Right atrium auricular region (tissue), 2 donors: Measurements from ENCODE around the gene CMSS1. TPM values are rescaled to one million over a fixed set of nuclear protein-coding genes. Genes with fewer than 3 reads are reported as not detected.

Experiments used
- DNase-seq: peaks from one replicate; pipeline ENCODE4 v3.0.0-alpha.2; 2019; ENCODE audit warnings: low spot score
- H3K27ac ChIP-seq, 2 donors: fragments of 200-600 bp; sonication (generic); 1 replicate in 1 of 2; 2 replicates in 1 of 2; pipeline ENCODE4 v1.5.1; 2016 to 2019
- H3K27me3 ChIP-seq, 2 donors: fragments of 200-600 bp; sonication (generic); one replicate each; pipeline versions ENCODE4 v1.5.1 to v1.6.0; 2017 to 2019
- H3K36me3 ChIP-seq: fragments of 200-600 bp; sonication (generic); one replicate; pipeline ENCODE4 v1.5.1; 2016
- H3K4me1 ChIP-seq, 2 donors: fragments of 200-600 bp; sonication (generic); one replicate each; pipeline versions ENCODE4 v1.5.1 to v1.6.0; 2017 to 2019
- H3K4me3 ChIP-seq, 2 donors: fragments of 200-600 bp; sonication (generic); 1 replicate in 1 of 2; 2 replicates in 1 of 2; pipeline ENCODE4 v1.5.1; 2017 to 2019; ENCODE audit warnings: mild to moderate bottlenecking in 1 of 2, moderate library complexity in 1 of 2
- H3K9me3 ChIP-seq, 2 donors: fragments of 200-600 bp; sonication (generic); one replicate each; pipeline ENCODE4 v1.5.1; 2019
- CTCF ChIP-seq, 2 donors: fragments of 200-600 bp; sonication (generic); IDR thresholded peaks; one replicate each; pipeline ENCODE4 v1.5.1; 2019; ENCODE audit warnings: antibody characterized with exemption in 2 of 2
- total RNA-seq, 2 donors: library from RNA; depleted of rRNA; stranded (reverse); fragments of >200 nt; gene quantifications; one replicate each; pipeline ENCODE4 v1.1.0, GENCODE V29; 2016

Gene CMSS1
- 10 to 100 TPM in 1 of 2 donors, 1 to 10 TPM in 1; 5.7 to 17.7 TPM for total RNA-seq

DNA sequence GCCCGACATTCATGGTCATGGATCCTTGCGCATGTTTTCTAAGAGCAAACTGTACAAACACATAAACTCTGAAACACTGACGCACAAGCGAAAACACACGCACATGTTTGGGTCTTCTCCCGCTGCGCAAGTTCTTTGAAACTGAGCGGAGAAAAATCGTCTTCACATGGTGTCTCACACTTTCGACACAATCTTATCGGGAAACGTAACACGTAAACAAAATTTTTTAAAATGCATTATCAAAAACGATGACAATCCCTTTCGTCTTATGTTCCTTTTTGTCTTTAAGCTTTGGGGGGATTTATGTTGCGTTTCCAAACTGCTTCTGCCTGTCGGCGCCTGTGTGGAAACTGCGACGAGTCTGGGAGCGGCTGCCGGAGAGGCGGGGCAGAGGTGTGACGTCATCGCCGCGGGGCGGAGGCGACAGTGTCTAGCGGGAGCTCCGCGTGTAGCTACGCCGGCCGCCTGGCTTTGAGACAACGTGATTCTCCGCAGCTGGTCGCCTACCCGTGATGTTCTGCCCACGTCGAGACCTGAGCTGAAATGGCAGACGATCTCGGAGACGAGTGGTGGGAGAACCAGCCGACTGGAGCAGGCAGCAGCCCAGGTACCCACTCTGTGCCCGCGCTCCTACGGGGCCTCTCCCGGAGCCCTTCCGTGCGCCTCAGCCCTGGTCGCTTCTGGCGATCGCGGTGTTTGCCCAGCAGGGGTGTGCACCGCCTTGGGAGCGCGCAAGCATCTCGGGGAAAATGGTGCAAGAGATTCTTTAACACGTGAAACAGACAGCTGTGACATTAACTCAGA lies at the start of gene CMSS1:
Gene CMSS1 (plus strand): TSS at position 426 of the 804 bp plus-strand sequence.
- peak in 1 of 2 donors; percentile 44 for TF ChIP-seq CTCF (IDR thresholded peaks at IDR 0.05)
- peaks cover 0 to 18% of the 10 kb centered on the region in 2 donors for H3K4me1 ChIP-seq
- no peaks in the 10 kb centered on the region for H3K36me3 ChIP-seq
- peak within 1 kb of the TSS; percentile 64 to 80 for H3K4me3 ChIP-seq
- DNase-seq: peak; percentile 94
- peak within 1 kb of the TSS; percentile 88 to 90 for H3K27ac ChIP-seq
- no peaks in the 10 kb centered on the region for H3K27me3 ChIP-seq
- H3K9me3 ChIP-seq: no peaks in the 10 kb centered on the region

GRCh38 chr3:99768126-99768525 lies 49.5 kb upstream of the CMSS1 start:
- no peaks in the 10 kb centered on the region for H3K36me3 ChIP-seq
- DNase-seq: no peak
- H3K9me3 ChIP-seq: no peaks in the 10 kb centered on the region
- no peak overlapping the region for H3K4me3 ChIP-seq
- H3K27me3 ChIP-seq: no peaks in the 10 kb centered on the region
- peaks cover 0 to 4% of the 10 kb centered on the region in 2 donors for H3K4me1 ChIP-seq
- no peak overlapping the region for H3K27ac ChIP-seq
- no peak for TF ChIP-seq CTCF (IDR thresholded peaks at IDR 0.05)

DNA sequence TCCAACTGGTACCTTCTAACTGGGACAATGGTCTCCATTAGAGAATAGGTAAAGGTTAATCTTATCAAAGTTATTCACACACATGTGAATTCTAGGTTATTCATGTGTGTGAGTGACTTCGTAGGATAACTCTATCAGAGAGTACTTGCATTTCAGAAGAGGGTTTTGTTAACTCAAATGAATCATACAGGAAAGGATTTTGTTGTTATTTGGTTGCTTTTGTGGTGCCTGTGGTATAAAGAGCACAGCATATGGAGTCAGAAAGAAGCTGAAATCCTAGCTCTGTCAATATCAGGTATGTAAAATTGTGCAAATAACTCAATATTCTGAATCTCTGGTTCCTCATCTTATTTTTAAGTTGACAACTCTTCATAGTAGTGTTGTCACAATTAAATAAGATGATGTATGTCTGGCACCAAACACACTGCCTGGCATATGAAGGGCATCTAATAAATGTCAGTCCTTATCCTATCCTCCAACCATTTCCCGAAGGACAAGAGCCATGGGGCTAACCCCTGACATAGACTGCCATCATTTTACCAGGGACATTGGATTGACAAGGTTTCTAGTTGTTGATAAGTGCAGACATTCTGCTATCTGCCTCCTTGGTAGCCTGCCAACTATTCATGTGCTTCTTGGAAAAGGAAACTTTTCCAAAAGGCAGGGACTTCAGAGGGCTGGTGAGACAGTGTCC lies 48.7 kb upstream of the CMSS1 start:
- Histone ChIP-seq H3K4me1 (peaks cover 0 to 5% of the 10 kb centered on the region in 2 donors), H3K9me3 (no peaks in the 10 kb centered on the region), H3K4me3 (no peak overlapping the region), H3K27me3 (no peaks in the 10 kb centered on the region), H3K36me3 (no peaks in the 10 kb centered on the region), H3K27ac (no peak overlapping the region)
- TF ChIP-seq CTCF (IDR thresholded peaks at IDR 0.05): no peak
- no peak for DNase-seq

DNA sequence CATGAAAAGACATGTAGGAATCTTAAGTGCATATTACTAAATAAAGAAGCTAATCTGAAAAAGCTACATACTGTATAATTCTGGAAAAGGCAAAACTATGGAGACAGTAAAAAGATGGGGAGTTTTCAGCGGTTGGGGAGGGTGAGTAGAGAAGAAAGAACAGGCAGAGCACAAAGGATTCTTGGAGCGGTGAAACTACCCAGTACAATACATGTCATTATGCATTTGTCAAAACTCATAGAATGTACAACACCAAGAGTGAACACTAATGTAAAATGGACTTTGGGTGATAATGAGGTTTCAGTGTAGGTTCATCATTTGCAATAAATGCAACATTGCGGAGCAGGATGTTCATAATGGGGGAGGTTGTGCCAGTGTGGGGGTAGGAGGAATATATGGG lies 45.5 kb upstream of the CMSS1 start:
- no peak for DNase-seq
- Histone ChIP-seq H3K27ac (no peak overlapping the region), H3K9me3 (no peaks in the 10 kb centered on the region), H3K27me3 (no peaks in the 10 kb centered on the region), H3K36me3 (no peaks in the 10 kb centered on the region), H3K4me3 (no peak overlapping the region), H3K4me1 (peaks cover 0 to 13% of the 10 kb centered on the region in 2 donors)
- no peak for TF ChIP-seq CTCF (IDR thresholded peaks at IDR 0.05)

DNA sequence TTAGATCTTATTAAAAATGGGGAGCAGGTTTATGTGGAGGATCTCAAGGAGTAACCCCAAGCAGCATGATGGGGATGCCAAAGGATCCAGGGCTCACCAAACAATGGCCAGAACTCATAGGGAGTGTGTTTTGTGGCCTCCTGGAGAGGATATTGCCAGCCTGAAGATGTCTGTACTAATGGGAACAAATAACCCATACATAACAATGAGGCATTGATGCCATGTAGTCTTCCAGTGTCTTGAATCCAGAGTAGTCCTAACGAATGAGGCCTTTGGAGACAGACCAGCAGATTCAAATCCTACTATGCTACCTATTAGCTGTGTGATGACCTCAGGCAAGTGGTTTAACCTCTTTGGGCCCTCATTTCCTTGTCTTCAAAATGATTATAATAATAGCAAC lies 45.0 kb upstream of the CMSS1 start:
- H3K27me3 ChIP-seq: no peaks in the 10 kb centered on the region
- H3K36me3 ChIP-seq: no peaks in the 10 kb centered on the region

More for the DNA sequence above, 45.0 kb upstream of the CMSS1 start:
- no peak for TF ChIP-seq CTCF (IDR thresholded peaks at IDR 0.05)
- H3K4me3 ChIP-seq: no peak overlapping the region
- no peaks in the 10 kb centered on the region for H3K9me3 ChIP-seq
- no peak for DNase-seq
- no peak overlapping the region for H3K27ac ChIP-seq
- H3K4me1 ChIP-seq: peaks cover 0 to 13% of the 10 kb centered on the region in 2 donors
